ENCODE measurements around the gene TMEM183A.

- TF ChIP-seq POLR2A (IDR thresholded peaks at IDR 0.05) = no peak
- no peak for TF ChIP-seq CTCF (IDR thresholded peaks at IDR 0.05)
Measured at GRCh38 chr1:203001986-203002385, 5.2 kb upstream of the TMEM183A start.

Data from lower leg skin (tissue), 3 donors.